ENCODE data around the gene ATP13A2.
A peak's percentile ranks its signal among the peaks of the same experiment; 100 is the strongest.
"Not testable (repeated sequence)": the region's sequence is repeated elsewhere in the genome, so short reads cannot be mapped to it uniquely, and the experiment has no call there.

Gene ATP13A2

GRCh38 chr1:16952376-16952775 is 59.4 kb downstream of the ATP13A2 start:
- not testable (repeated sequence) for H3K27ac ChIP-seq (ENCODE audit: low read depth, low read length); H3K9ac ChIP-seq (ENCODE audit: low read depth in 1 of 2, low read length in 2 of 2); H3K4me3 ChIP-seq (ENCODE audit: low read depth in 1 of 2, low read length in 2 of 2); H3K27me3 ChIP-seq (ENCODE audit: control insufficient read depth in 1 of 2, insufficient read depth in 2 of 2, low read length in 2 of 2); H3K4me1 ChIP-seq (ENCODE audit: control insufficient read depth in 1 of 2, insufficient read depth in 2 of 2, low read length in 2 of 2); H3K36me3 ChIP-seq (ENCODE audit: control insufficient read depth in 1 of 2, insufficient read depth in 2 of 2, low read length in 2 of 2); H3K9me3 ChIP-seq (ENCODE audit: control insufficient read depth in 1 of 2, low read length in 2 of 2)

GRCh38 chr1:16949026-16949425 is 62.7 kb downstream of the ATP13A2 start:
- not testable (repeated sequence) for H3K36me3 ChIP-seq (ENCODE audit: control insufficient read depth in 1 of 2, insufficient read depth in 2 of 2, low read length in 2 of 2); H3K4me3 ChIP-seq (ENCODE audit: low read depth in 1 of 2, low read length in 2 of 2); H3K4me1 ChIP-seq (ENCODE audit: control insufficient read depth in 1 of 2, insufficient read depth in 2 of 2, low read length in 2 of 2); H3K9ac ChIP-seq (ENCODE audit: low read depth in 1 of 2, low read length in 2 of 2); H3K27me3 ChIP-seq (ENCODE audit: control insufficient read depth in 1 of 2, insufficient read depth in 2 of 2, low read length in 2 of 2); H3K9me3 ChIP-seq (ENCODE audit: control insufficient read depth in 1 of 2, low read length in 2 of 2)
- peak overlapping the region; percentile 44 for H3K27ac ChIP-seq (ENCODE audit: low read depth, low read length)

DNA sequence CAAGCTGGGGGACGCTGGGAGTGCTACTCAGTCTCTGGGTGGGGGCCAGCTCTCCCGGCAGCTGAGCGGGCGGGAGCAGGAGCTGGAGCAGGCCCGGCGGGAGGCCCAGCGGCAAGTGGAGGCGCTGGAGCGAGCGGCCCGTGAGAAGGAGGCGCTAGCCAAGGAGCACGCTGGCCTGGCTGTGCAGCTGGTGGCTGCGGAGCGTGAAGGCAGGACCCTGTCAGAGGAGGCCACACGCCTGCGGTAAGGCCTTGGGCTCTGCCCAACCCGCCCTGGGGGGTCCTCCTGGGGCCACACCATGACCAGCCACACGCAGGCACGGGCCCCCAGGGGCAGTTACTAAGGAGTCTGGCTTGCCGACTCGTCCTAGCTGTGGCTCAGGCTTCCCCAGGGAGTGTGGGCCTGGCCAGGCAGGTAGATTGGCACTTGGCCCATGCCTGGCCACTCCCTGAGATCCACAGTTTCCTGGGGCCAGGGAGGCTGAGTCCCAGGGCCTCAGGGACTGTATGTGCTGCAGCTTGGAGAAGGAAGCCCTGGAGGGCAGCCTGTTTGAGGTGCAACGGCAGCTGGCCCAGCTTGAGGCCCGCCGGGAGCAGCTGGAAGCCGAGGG is 63.3 kb downstream of the ATP13A2 start:
- not testable (repeated sequence) for H3K27me3 ChIP-seq (ENCODE audit: control insufficient read depth in 1 of 2, insufficient read depth in 2 of 2, low read length in 2 of 2); H3K4me1 ChIP-seq (ENCODE audit: control insufficient read depth in 1 of 2, insufficient read depth in 2 of 2, low read length in 2 of 2); H3K4me3 ChIP-seq (ENCODE audit: low read depth in 1 of 2, low read length in 2 of 2); H3K36me3 ChIP-seq (ENCODE audit: control insufficient read depth in 1 of 2, insufficient read depth in 2 of 2, low read length in 2 of 2); H3K9me3 ChIP-seq (ENCODE audit: control insufficient read depth in 1 of 2, low read length in 2 of 2)
- H3K9ac ChIP-seq (ENCODE audit: low read depth in 1 of 2, low read length in 2 of 2), result peak overlapping the region in 1 of 2 donors; percentile 15
- H3K27ac ChIP-seq (ENCODE audit: low read depth, low read length), result peak overlapping the region; percentile 44

- Histone ChIP-seq H3K9me3 (ENCODE audit: control insufficient read depth in 1 of 2, low read length in 2 of 2) (no peaks in the 10 kb centered on the region), H3K27me3 (ENCODE audit: control insufficient read depth in 1 of 2, insufficient read depth in 2 of 2, low read length in 2 of 2) (no peaks in the 10 kb centered on the region), H3K27ac (ENCODE audit: low read depth, low read length) (no peak overlapping the region), H3K4me3 (ENCODE audit: low read depth in 1 of 2, low read length in 2 of 2) (no peak overlapping the region), H3K4me1 (ENCODE audit: control insufficient read depth in 1 of 2, insufficient read depth in 2 of 2, low read length in 2 of 2) (peaks cover 0 to 8% of the 10 kb centered on the region in 2 donors), H3K36me3 (ENCODE audit: control insufficient read depth in 1 of 2, insufficient read depth in 2 of 2, low read length in 2 of 2) (peaks cover 0 to 4% of the 10 kb centered on the region in 2 donors), H3K9ac (ENCODE audit: low read depth in 1 of 2, low read length in 2 of 2) (no peak overlapping the region)
Observed at GRCh38 chr1:16946646-16947045, 65.1 kb downstream of the ATP13A2 start.

DNA sequence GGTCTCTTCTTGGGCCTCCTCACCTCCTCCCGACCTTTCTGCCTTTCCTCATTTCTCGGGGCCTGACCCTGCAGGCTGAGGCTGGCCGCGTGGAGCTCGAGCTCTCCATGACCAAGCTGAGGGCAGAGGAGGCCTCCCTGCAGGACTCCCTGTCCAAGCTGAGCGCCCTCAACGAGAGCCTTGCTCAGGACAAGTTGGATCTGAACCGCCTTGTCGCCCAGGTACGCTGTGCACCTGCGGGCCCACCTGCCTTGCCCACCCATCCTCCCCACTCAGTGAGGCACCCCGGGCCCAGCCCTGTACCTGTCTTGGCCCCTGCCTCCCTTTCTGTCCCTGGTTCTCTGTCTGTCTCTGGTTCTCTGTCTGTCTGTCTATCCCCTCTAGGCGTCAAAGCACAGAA is 65.5 kb downstream of the ATP13A2 start:
- H3K4me3 ChIP-seq (ENCODE audit: low read depth in 1 of 2, low read length in 2 of 2); H3K27me3 ChIP-seq (ENCODE audit: control insufficient read depth in 1 of 2, insufficient read depth in 2 of 2, low read length in 2 of 2); H3K4me1 ChIP-seq (ENCODE audit: control insufficient read depth in 1 of 2, insufficient read depth in 2 of 2, low read length in 2 of 2); H3K9ac ChIP-seq (ENCODE audit: low read depth in 1 of 2, low read length in 2 of 2); H3K27ac ChIP-seq (ENCODE audit: low read depth, low read length); H3K36me3 ChIP-seq (ENCODE audit: control insufficient read depth in 1 of 2, insufficient read depth in 2 of 2, low read length in 2 of 2); H3K9me3 ChIP-seq (ENCODE audit: control insufficient read depth in 1 of 2, low read length in 2 of 2): not testable (repeated sequence)

- H3K27me3 ChIP-seq (ENCODE audit: control insufficient read depth in 1 of 2, insufficient read depth in 2 of 2, low read length in 2 of 2); H3K9ac ChIP-seq (ENCODE audit: low read depth in 1 of 2, low read length in 2 of 2); H3K36me3 ChIP-seq (ENCODE audit: control insufficient read depth in 1 of 2, insufficient read depth in 2 of 2, low read length in 2 of 2); H3K9me3 ChIP-seq (ENCODE audit: control insufficient read depth in 1 of 2, low read length in 2 of 2); H3K4me3 ChIP-seq (ENCODE audit: low read depth in 1 of 2, low read length in 2 of 2); H3K27ac ChIP-seq (ENCODE audit: low read depth, low read length); H3K4me1 ChIP-seq (ENCODE audit: control insufficient read depth in 1 of 2, insufficient read depth in 2 of 2, low read length in 2 of 2): not testable (repeated sequence)
Observed at GRCh38 chr1:16945512-16945911, 66.2 kb downstream of the ATP13A2 start.

DNA sequence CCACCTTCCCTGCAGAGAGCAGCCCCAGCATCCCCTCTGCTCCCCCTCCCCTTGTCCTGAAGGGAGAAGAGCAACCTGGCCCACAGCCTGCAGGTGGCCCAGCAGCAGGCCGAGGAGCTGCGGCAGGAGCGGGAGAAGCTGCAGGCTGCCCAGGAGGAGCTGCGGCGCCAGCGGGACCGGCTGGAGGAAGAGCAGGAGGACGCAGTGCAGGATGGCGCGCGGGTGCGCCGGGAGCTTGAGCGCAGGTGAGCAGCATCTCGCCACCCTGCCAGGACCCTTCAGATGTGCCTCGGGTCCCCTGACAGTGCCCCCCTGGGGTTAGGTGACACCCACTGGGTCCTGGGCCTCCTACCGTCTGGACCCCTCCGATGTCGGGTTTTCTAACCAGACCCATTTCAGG is 67.7 kb downstream of the ATP13A2 start:
- H3K36me3 ChIP-seq (ENCODE audit: control insufficient read depth in 1 of 2, insufficient read depth in 2 of 2, low read length in 2 of 2), result peaks cover 0 to 4% of the 10 kb centered on the region in 2 donors
- no peak overlapping the region for H3K27ac ChIP-seq (ENCODE audit: low read depth, low read length)
- no peak overlapping the region for H3K9ac ChIP-seq (ENCODE audit: low read depth in 1 of 2, low read length in 2 of 2)

GRCh38 chr1:16939386-16940180 is 72.1 kb downstream of the ATP13A2 start:
- not testable (repeated sequence) for H3K4me1 ChIP-seq (ENCODE audit: control insufficient read depth in 1 of 2, insufficient read depth in 2 of 2, low read length in 2 of 2); H3K27ac ChIP-seq (ENCODE audit: low read depth, low read length); H3K4me3 ChIP-seq (ENCODE audit: low read depth in 1 of 2, low read length in 2 of 2); H3K9me3 ChIP-seq (ENCODE audit: control insufficient read depth in 1 of 2, low read length in 2 of 2); H3K36me3 ChIP-seq (ENCODE audit: control insufficient read depth in 1 of 2, insufficient read depth in 2 of 2, low read length in 2 of 2); H3K27me3 ChIP-seq (ENCODE audit: control insufficient read depth in 1 of 2, insufficient read depth in 2 of 2, low read length in 2 of 2); H3K9ac ChIP-seq (ENCODE audit: low read depth in 1 of 2, low read length in 2 of 2)

More for the DNA sequence above, 67.7 kb downstream of the ATP13A2 start:
- H3K9me3 ChIP-seq (ENCODE audit: control insufficient read depth in 1 of 2, low read length in 2 of 2), result no peaks in the 10 kb centered on the region
- H3K27me3 ChIP-seq (ENCODE audit: control insufficient read depth in 1 of 2, insufficient read depth in 2 of 2, low read length in 2 of 2), result no peaks in the 10 kb centered on the region
- H3K4me3 ChIP-seq (ENCODE audit: low read depth in 1 of 2, low read length in 2 of 2), result no peak overlapping the region
- H3K4me1 ChIP-seq (ENCODE audit: control insufficient read depth in 1 of 2, insufficient read depth in 2 of 2, low read length in 2 of 2), result peaks cover 0 to 8% of the 10 kb centered on the region in 2 donors

- no peak overlapping the region for H3K9ac ChIP-seq (ENCODE audit: low read depth in 1 of 2, low read length in 2 of 2)
- no peaks in the 10 kb centered on the region for H3K9me3 ChIP-seq (ENCODE audit: control insufficient read depth in 1 of 2, low read length in 2 of 2)
- no peaks in the 10 kb centered on the region for H3K4me1 ChIP-seq (ENCODE audit: control insufficient read depth in 1 of 2, insufficient read depth in 2 of 2, low read length in 2 of 2)
- no peak overlapping the region for H3K27ac ChIP-seq (ENCODE audit: low read depth, low read length)
- H3K27me3 ChIP-seq (ENCODE audit: control insufficient read depth in 1 of 2, insufficient read depth in 2 of 2, low read length in 2 of 2), result no peaks in the 10 kb centered on the region
- H3K36me3 ChIP-seq (ENCODE audit: control insufficient read depth in 1 of 2, insufficient read depth in 2 of 2, low read length in 2 of 2), result peaks cover 0 to 5% of the 10 kb centered on the region in 2 donors
- no peak overlapping the region for H3K4me3 ChIP-seq (ENCODE audit: low read depth in 1 of 2, low read length in 2 of 2)
Observed at GRCh38 chr1:16938351-16939321, 73.1 kb downstream of the ATP13A2 start.

DNA sequence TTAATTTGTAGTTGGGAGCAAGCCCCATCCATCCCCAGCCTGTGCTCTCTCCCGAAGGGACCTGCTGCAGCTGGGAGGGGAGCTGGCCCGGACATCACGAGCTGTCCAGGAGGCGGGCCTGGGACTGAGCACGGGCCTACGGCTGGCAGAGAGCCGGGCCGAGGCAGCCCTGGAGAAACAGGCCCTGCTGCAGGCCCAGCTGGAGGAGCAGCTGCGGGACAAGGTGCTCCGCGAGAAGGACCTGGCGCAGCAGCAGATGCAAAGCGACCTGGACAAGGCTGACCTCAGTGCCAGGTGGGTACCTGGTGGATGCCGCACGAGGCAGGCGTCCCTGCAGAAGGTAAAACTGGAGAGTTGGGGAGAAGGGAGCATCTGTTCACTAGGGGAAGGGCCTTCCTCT is 75.1 kb downstream of the ATP13A2 start:
- H3K4me1 ChIP-seq (ENCODE audit: control insufficient read depth in 1 of 2, insufficient read depth in 2 of 2, low read length in 2 of 2); H3K9ac ChIP-seq (ENCODE audit: low read depth in 1 of 2, low read length in 2 of 2); H3K27me3 ChIP-seq (ENCODE audit: control insufficient read depth in 1 of 2, insufficient read depth in 2 of 2, low read length in 2 of 2); H3K9me3 ChIP-seq (ENCODE audit: control insufficient read depth in 1 of 2, low read length in 2 of 2); H3K4me3 ChIP-seq (ENCODE audit: low read depth in 1 of 2, low read length in 2 of 2); H3K36me3 ChIP-seq (ENCODE audit: control insufficient read depth in 1 of 2, insufficient read depth in 2 of 2, low read length in 2 of 2); H3K27ac ChIP-seq (ENCODE audit: low read depth, low read length): not testable (repeated sequence)
